Gastroesophageal sphincter (tissue), 3 donors: ENCODE measurements around the gene PARD3.

ENCODE experiments used
- EP300 ChIP-seq: sonication (generic); formaldehyde crosslinking; IDR thresholded peaks from one replicate; pipeline ENCODE4 v1.6.1; 2017; ENCODE audit warnings: antibody characterized with exemption, mild to moderate bottlenecking
- TF ChIP-seq, protein P1 (sequence below), 4 experiments: fragments of 200-600 bp in 2 of 4; fragments of 450-650 bp in 2 of 4; sonication (generic) in 1 of 4; IDR thresholded peaks; one replicate each; pipeline ENCODE4 v1.5.1; 2017 to 2019; ENCODE audit warnings: antibody characterized with exemption in 4 of 4, mild to moderate bottlenecking in 2 of 4, moderate library complexity in 2 of 4

DNA sequence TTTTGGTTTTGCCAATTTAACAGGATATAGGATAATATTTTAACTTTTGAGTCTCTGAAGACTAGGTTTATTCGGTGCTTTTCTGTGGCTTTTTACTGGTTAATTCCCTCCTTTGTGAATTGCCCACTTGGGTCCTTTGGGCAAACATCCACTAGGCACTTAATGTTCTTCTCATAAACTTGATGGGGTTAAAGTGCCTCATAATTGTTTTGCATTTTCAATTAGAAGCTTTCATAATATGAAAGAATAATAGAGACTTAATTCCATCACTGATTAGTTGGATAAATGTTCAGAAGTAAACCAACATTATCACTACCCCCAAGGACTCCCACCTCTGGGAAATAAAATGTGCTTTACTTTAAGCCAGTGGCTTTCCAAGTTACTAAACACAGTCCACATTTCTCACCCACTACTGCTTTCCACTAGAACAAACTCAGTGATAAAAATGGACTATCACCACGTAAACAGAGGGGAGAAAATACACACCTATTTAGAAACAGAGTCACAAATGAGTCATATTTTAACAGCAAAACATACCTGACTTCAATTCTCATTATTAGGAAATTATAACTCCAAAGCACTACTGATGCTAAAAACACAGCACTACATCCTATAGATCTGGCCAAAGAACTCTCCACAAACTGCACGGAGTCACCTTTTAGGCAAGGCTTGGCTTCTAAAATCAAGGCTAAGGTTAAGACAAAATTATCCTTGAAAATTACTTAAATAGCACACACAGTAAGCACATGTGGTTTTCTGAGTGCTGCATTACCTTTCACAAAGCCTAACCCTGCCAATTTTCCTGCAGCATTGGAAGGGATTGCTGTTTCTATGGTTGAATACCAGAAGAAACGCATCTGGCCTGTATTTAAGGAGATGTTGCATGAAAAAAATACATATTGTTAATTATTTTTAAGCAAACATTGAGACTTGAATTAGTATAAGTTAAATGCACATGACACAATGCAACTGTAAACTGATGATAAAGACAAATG lies 41.2 kb downstream of the PARD3 start:
- TF ChIP-seq, protein P1, sequence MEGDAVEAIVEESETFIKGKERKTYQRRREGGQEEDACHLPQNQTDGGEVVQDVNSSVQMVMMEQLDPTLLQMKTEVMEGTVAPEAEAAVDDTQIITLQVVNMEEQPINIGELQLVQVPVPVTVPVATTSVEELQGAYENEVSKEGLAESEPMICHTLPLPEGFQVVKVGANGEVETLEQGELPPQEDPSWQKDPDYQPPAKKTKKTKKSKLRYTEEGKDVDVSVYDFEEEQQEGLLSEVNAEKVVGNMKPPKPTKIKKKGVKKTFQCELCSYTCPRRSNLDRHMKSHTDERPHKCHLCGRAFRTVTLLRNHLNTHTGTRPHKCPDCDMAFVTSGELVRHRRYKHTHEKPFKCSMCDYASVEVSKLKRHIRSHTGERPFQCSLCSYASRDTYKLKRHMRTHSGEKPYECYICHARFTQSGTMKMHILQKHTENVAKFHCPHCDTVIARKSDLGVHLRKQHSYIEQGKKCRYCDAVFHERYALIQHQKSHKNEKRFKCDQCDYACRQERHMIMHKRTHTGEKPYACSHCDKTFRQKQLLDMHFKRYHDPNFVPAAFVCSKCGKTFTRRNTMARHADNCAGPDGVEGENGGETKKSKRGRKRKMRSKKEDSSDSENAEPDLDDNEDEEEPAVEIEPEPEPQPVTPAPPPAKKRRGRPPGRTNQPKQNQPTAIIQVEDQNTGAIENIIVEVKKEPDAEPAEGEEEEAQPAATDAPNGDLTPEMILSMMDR (IDR thresholded peaks at IDR 0.05), result no peak
- no peak for TF ChIP-seq EP300
